ENCODE results near the gene STEAP3. TPM values are rescaled to one million over a fixed set of nuclear protein-coding genes. Genes with fewer than 3 reads are reported as not detected.

Gene STEAP3
- total RNA-seq, 3 donors from 2014 or later (not counting 1 experiment from before 2014, with no cell fraction given) = 1.7 to 2.5 (median 2.0) TPM

GRCh38 chr2:119179202-119179601, 44.4 kb upstream of the STEAP3 start:
- H3K27ac ChIP-seq (ENCODE audit: low read length) = no peak overlapping the region
- H3K4me1 Mint-ChIP-seq = no peaks in the 10 kb centered on the region
- no peaks in the 10 kb centered on the region for H3K9me3 Mint-ChIP-seq
- H3K27me3 ChIP-seq (ENCODE audit: control insufficient read depth, insufficient read depth, low read length) = no peaks in the 10 kb centered on the region
- H3K9me3 ChIP-seq (ENCODE audit: control insufficient read depth, insufficient read depth, low read length) = no peaks in the 10 kb centered on the region
- intact Hi-C loops (cut with micrococcal nuclease) = loop anchor here (10.0 kb wide), 1 partner anchor 1134 kb away; no protein-coding TSS in a partner anchor
- no peak overlapping the region for H3K4me3 Mint-ChIP-seq
- TF ChIP-seq CTCF (IDR thresholded peaks at IDR 0.05) = no peak
- H3K36me3 ChIP-seq (ENCODE audit: control insufficient read depth, insufficient read depth, low read length) = no peaks in the 10 kb centered on the region
- WGBS (ENCODE audit: insufficient coverage) = 74% methylated on average over 2 of the region's 2 CpGs
- H3K27ac Mint-ChIP-seq = no peak overlapping the region
- no peaks in the 10 kb centered on the region for H3K4me1 ChIP-seq (ENCODE audit: control insufficient read depth, insufficient read depth, low read length)
- H3K4me3 ChIP-seq (ENCODE audit: low read length) = no peak overlapping the region
- DNase-seq (no peak), ATAC-seq (no peak)
- no peaks in the 10 kb centered on the region for H3K27me3 Mint-ChIP-seq (ENCODE audit: low read depth in 2 of 2)
- H3K36me3 Mint-ChIP-seq = no peaks in the 10 kb centered on the region

GRCh38 chr2:119179991-119180390, 43.6 kb upstream of the STEAP3 start:
- H3K27me3 Mint-ChIP-seq (ENCODE audit: low read depth in 2 of 2) = no peaks in the 10 kb centered on the region
- Histone ChIP-seq H3K4me3 (ENCODE audit: low read length) (no peak overlapping the region), H3K9me3 (ENCODE audit: control insufficient read depth, insufficient read depth, low read length) (no peaks in the 10 kb centered on the region), H3K27me3 (ENCODE audit: control insufficient read depth, insufficient read depth, low read length) (no peaks in the 10 kb centered on the region), H3K36me3 (ENCODE audit: control insufficient read depth, insufficient read depth, low read length) (no peaks in the 10 kb centered on the region), H3K4me1 (ENCODE audit: control insufficient read depth, insufficient read depth, low read length) (no peaks in the 10 kb centered on the region), H3K27ac (ENCODE audit: low read length) (no peak overlapping the region)
- no peaks in the 10 kb centered on the region for H3K4me1 Mint-ChIP-seq
- H3K27ac Mint-ChIP-seq = no peak overlapping the region
- no peak overlapping the region for H3K4me3 Mint-ChIP-seq
- 88% methylated on average over 7 of the region's 7 CpGs for WGBS (ENCODE audit: insufficient coverage)
- no peak for ATAC-seq
- H3K36me3 Mint-ChIP-seq = no peaks in the 10 kb centered on the region
- intact Hi-C loops (cut with micrococcal nuclease) = loop anchor here (10.0 kb wide), 1 partner anchor 1135 kb away; no protein-coding TSS in a partner anchor
- H3K9me3 Mint-ChIP-seq = no peaks in the 10 kb centered on the region
- TF ChIP-seq CTCF (IDR thresholded peaks at IDR 0.05) = no peak
- DNase-seq = no peak

GRCh38 chr2:119180892-119181291, 42.7 kb upstream of the STEAP3 start:
- TF ChIP-seq CTCF (IDR thresholded peaks at IDR 0.05) = no peak
- Histone ChIP-seq H3K27ac (ENCODE audit: low read length) (no peak overlapping the region), H3K27me3 (ENCODE audit: control insufficient read depth, insufficient read depth, low read length) (no peaks in the 10 kb centered on the region), H3K4me3 (ENCODE audit: low read length) (no peak overlapping the region), H3K4me1 (ENCODE audit: control insufficient read depth, insufficient read depth, low read length) (no peaks in the 10 kb centered on the region), H3K9me3 (ENCODE audit: control insufficient read depth, insufficient read depth, low read length) (no peaks in the 10 kb centered on the region), H3K36me3 (ENCODE audit: control insufficient read depth, insufficient read depth, low read length) (no peaks in the 10 kb centered on the region)
- DNase-seq = no peak
- ATAC-seq = no peak
- no peak overlapping the region for H3K27ac Mint-ChIP-seq
- H3K27me3 Mint-ChIP-seq (ENCODE audit: low read depth in 2 of 2) = no peaks in the 10 kb centered on the region
- intact Hi-C loops (cut with micrococcal nuclease) = no loop called here
- no peaks in the 10 kb centered on the region for H3K4me1 Mint-ChIP-seq
- 92% methylated on average over 5 of the region's 5 CpGs for WGBS (ENCODE audit: insufficient coverage)
- no peak overlapping the region for H3K4me3 Mint-ChIP-seq
- H3K36me3 Mint-ChIP-seq = no peaks in the 10 kb centered on the region
- no peaks in the 10 kb centered on the region for H3K9me3 Mint-ChIP-seq

GRCh38 chr2:119181391-119181790, 42.2 kb upstream of the STEAP3 start:
- no peak for ATAC-seq
- Histone ChIP-seq H3K4me3 (ENCODE audit: low read length) (no peak overlapping the region), H3K27me3 (ENCODE audit: control insufficient read depth, insufficient read depth, low read length) (no peaks in the 10 kb centered on the region), H3K4me1 (ENCODE audit: control insufficient read depth, insufficient read depth, low read length) (no peaks in the 10 kb centered on the region), H3K27ac (ENCODE audit: low read length) (no peak overlapping the region), H3K36me3 (ENCODE audit: control insufficient read depth, insufficient read depth, low read length) (no peaks in the 10 kb centered on the region), H3K9me3 (ENCODE audit: control insufficient read depth, insufficient read depth, low read length) (no peaks in the 10 kb centered on the region)
- H3K27ac Mint-ChIP-seq = no peak overlapping the region
- no peak for DNase-seq
- H3K4me1 Mint-ChIP-seq = no peaks in the 10 kb centered on the region
- peaks cover 0 to 4% of the 10 kb centered on the region in 2 donors for H3K27me3 Mint-ChIP-seq (ENCODE audit: low read depth in 2 of 2)
- no peak for TF ChIP-seq CTCF (IDR thresholded peaks at IDR 0.05)
- H3K36me3 Mint-ChIP-seq = no peaks in the 10 kb centered on the region
- no peak overlapping the region for H3K4me3 Mint-ChIP-seq
- no peaks in the 10 kb centered on the region for H3K9me3 Mint-ChIP-seq
- intact Hi-C loops (cut with micrococcal nuclease) = no loop called here
- 87% methylated on average over 10 of the region's 10 CpGs for WGBS (ENCODE audit: insufficient coverage)
